H1 (cell line): ENCODE data around the gene NDUFS4. TPM values are rescaled to one million over a fixed set of nuclear protein-coding genes. Genes with fewer than 3 reads are reported as not detected.

Experiments
- CTCF ChIA-PET: fragments of 300-600 bp; sonication (Branson Sonifier 250); formaldehyde crosslinking; loops from one replicate; lab custom pipeline; 2021; ENCODE audit not compliant: partially characterized antibody; lab: Charles Lee
- POLR2A ChIA-PET: fragments of 300-600 bp; sonication (Branson Sonifier 250); formaldehyde crosslinking; loops from one replicate; lab custom pipeline; 2021; ENCODE audit warnings: inconsistent platforms; ENCODE audit not compliant: partially characterized antibody; lab: Charles Lee
- DNase-seq, 2 experiments: peaks; one replicate each; pipeline versions ENCODE4 v3.0.0 to v3.0.0-alpha.2; 2010 to 2022; ENCODE audit warnings: low spot score in 2 of 2, low read depth in 1 of 2, mixed read lengths in 1 of 2
- FAIRE-seq: peaks from 2 replicates; lab custom pipeline; 2011; peaks lifted over from hg19 to GRCh38; lab: Jason Lieb, UNC
- H2AFZ ChIP-seq: 2 replicates; pipeline ENCODE4 v1.8.1; 2012; ENCODE audit warnings: low read length, inconsistent platforms
- H2AK5ac ChIP-seq: 2 replicates; pipeline ENCODE4 v1.6.1; 2013; ENCODE audit warnings: low read depth, low read length
- H2BK120ac ChIP-seq: replicated peaks from 2 replicates; pipeline ENCODE3; 2013; ENCODE audit warnings: low read depth, low read length, inconsistent platforms
- H2BK12ac ChIP-seq: 2 replicates; pipeline ENCODE4 v1.6.1; 2013; ENCODE audit warnings: low read depth, low read length
- H2BK15ac ChIP-seq: 2 replicates; pipeline ENCODE4 v1.6.1; 2013; ENCODE audit warnings: low read length
- H2BK20ac ChIP-seq: 2 replicates; pipeline ENCODE4 v1.6.1; 2013; ENCODE audit warnings: low read length
- H2BK5ac ChIP-seq: 2 replicates; pipeline ENCODE4 v1.6.1; 2013; ENCODE audit warnings: low read depth, low read length
- H3K14ac ChIP-seq: 2 replicates; pipeline ENCODE4 v1.6.1; 2013; ENCODE audit warnings: inconsistent platforms; ENCODE audit not compliant: insufficient read length
- H3K18ac ChIP-seq: 2 replicates; pipeline ENCODE4 v1.6.1; 2013; ENCODE audit warnings: low read length; ENCODE audit errors: extremely low read depth
- H3K23ac ChIP-seq: 2 replicates; pipeline ENCODE4 v1.6.1; 2013; ENCODE audit warnings: inconsistent platforms; ENCODE audit not compliant: insufficient read length
- H3K23me2 ChIP-seq: 2 replicates; pipeline ENCODE4 v1.6.1; 2013; ENCODE audit warnings: low read depth, low read length
- H3K27ac ChIP-seq: 2 replicates; pipeline ENCODE4 v1.6.1; 2011; ENCODE audit warnings: low read depth, low read length, inconsistent platforms
- H3K27me3 ChIP-seq, 4 experiments: replicated peaks in 1 of 4; 1 replicate in 1 of 4; 2 replicates in 3 of 4; pipeline versions ENCODE4 v1.6.1 to v1.8.1; 2011 to 2013; ENCODE audit warnings: low read length in 3 of 4, mild to moderate bottlenecking in 3 of 4, inconsistent platforms in 2 of 4, mixed read lengths in 2 of 4, moderate library complexity in 1 of 4; ENCODE audit not compliant: control insufficient read depth in 3 of 4, insufficient read depth in 3 of 4; ENCODE audit errors: extremely low read depth in 1 of 4
- H3K36me3 ChIP-seq, 4 experiments: 2 replicates each; pipeline versions ENCODE4 v1.6.1 to v1.8.1; 2011 to 2013; ENCODE audit warnings: mild to moderate bottlenecking in 4 of 4, low read length in 3 of 4, moderate library complexity in 2 of 4, control low read depth in 1 of 4, inconsistent platforms in 1 of 4; ENCODE audit not compliant: insufficient read depth in 4 of 4, control insufficient read depth in 2 of 4
- H3K4ac ChIP-seq: replicated peaks from 2 replicates; pipeline ENCODE3; 2013; ENCODE audit warnings: low read length, low read depth, mixed read lengths, inconsistent platforms; ENCODE audit not compliant: insufficient read length
- H3K4me1 ChIP-seq, 4 experiments: replicated peaks in 1 of 4; 1 replicate in 1 of 4; 2 replicates in 3 of 4; pipeline versions ENCODE4 v1.6.1 to v1.8.1; 2011 to 2013; ENCODE audit warnings: low read length in 3 of 4, inconsistent platforms in 2 of 4, mixed read lengths in 1 of 4; ENCODE audit not compliant: insufficient read depth in 4 of 4, control insufficient read depth in 3 of 4
- H3K4me2 ChIP-seq, 2 experiments: 2 replicates each; pipeline versions ENCODE4 v1.6.1 to v1.8.1; 2011 to 2013; ENCODE audit warnings: low read depth in 2 of 2, low read length in 2 of 2, control low read depth in 1 of 2, inconsistent platforms in 1 of 2, mild to moderate bottlenecking in 1 of 2; ENCODE audit not compliant: insufficient read depth in 1 of 2
- H3K4me3 ChIP-seq, 4 experiments: fragments of 200-600, 300-600 bp in 1 of 4; sonication (generic), shearing (Covaris generic), sonication (Bioruptor Twin) in 1 of 4; 2 replicates each; pipeline versions ENCODE4 v1.5.1 to v1.8.1; 2011 to 2016; ENCODE audit warnings: low read length in 4 of 4, low read depth in 3 of 4, control low read depth in 2 of 4, inconsistent platforms in 2 of 4, mild to moderate bottlenecking in 2 of 4, mixed read lengths in 1 of 4, moderate library complexity in 1 of 4; ENCODE audit not compliant: insufficient read depth in 2 of 4; ENCODE audit errors: extremely low read depth in 1 of 4
- H3K56ac ChIP-seq: replicated peaks from 2 replicates; pipeline ENCODE3; 2013; ENCODE audit warnings: low read depth, mild to moderate bottlenecking, mixed read lengths, low read length, inconsistent platforms; ENCODE audit not compliant: insufficient read length
- H3K79me1 ChIP-seq: 2 replicates; pipeline ENCODE4 v1.6.1; 2013; ENCODE audit warnings: low read depth, low read length, control low read depth
- H3K79me2 ChIP-seq, 2 experiments: 2 replicates each; pipeline versions ENCODE4 v1.6.1 to v1.8.1; 2012 to 2013; ENCODE audit warnings: low read length in 2 of 2, mild to moderate bottlenecking in 2 of 2, inconsistent platforms in 1 of 2; ENCODE audit not compliant: insufficient read depth in 2 of 2, control insufficient read depth in 1 of 2
- H3K9ac ChIP-seq, 4 experiments: replicated peaks in 1 of 4; 1 replicate in 1 of 4; 2 replicates in 3 of 4; pipeline versions ENCODE4 v1.6.1 to v1.8.1; 2011 to 2013; ENCODE audit warnings: low read depth in 3 of 4, low read length in 3 of 4, control low read depth in 2 of 4, mild to moderate bottlenecking in 2 of 4, moderate library complexity in 2 of 4, inconsistent platforms in 1 of 4; ENCODE audit errors: extremely low read depth in 1 of 4
- H3K9me3 ChIP-seq, 2 experiments: 2 replicates each; pipeline versions ENCODE4 v1.6.1 to v1.8.1; 2012 to 2013; ENCODE audit warnings: mild to moderate bottlenecking in 2 of 2, moderate library complexity in 2 of 2, control low read depth in 1 of 2, inconsistent platforms in 1 of 2, low read depth in 1 of 2, low read length in 1 of 2, mixed read lengths in 1 of 2; ENCODE audit not compliant: insufficient read depth in 2 of 2
- H4K20me1 ChIP-seq, 2 experiments: replicated peaks in 1 of 2; 2 replicates each; pipeline versions ENCODE3 to v1.8.1; 2011 to 2013; ENCODE audit warnings: inconsistent platforms in 2 of 2, low read length in 2 of 2, mild to moderate bottlenecking in 1 of 2; ENCODE audit not compliant: insufficient read depth in 2 of 2, control insufficient read depth in 1 of 2
- H4K5ac ChIP-seq: 2 replicates; pipeline ENCODE4 v1.6.1; 2013; ENCODE audit warnings: low read length, low read depth, mixed read lengths, inconsistent platforms; ENCODE audit not compliant: insufficient read length
- H4K8ac ChIP-seq: 2 replicates; pipeline ENCODE4 v1.8.0; 2013; ENCODE audit warnings: mild to moderate bottlenecking, moderate library complexity, low read length, inconsistent platforms; ENCODE audit not compliant: insufficient read depth; ENCODE audit errors: extremely low read depth
- H4K91ac ChIP-seq: replicated peaks from 2 replicates; pipeline ENCODE3; 2013; ENCODE audit warnings: low read length, mixed read lengths, inconsistent platforms; ENCODE audit not compliant: insufficient read length
- BRCA1 ChIP-seq: IDR thresholded peaks from 2 replicates; pipeline ENCODE4 v1.6.1; 2012; ENCODE audit warnings: low read depth, low read length, improper control_type of control experiment
- CHD1 ChIP-seq: IDR thresholded peaks from 2 replicates; pipeline ENCODE4 v1.6.1; 2012; ENCODE audit warnings: low read depth, low read length, improper control_type of control experiment
- FOSL1 ChIP-seq: IDR thresholded peaks from 2 replicates; pipeline ENCODE4 v1.6.1; 2011; ENCODE audit warnings: mild to moderate bottlenecking, low read depth, low read length, moderate library complexity; ENCODE audit not compliant: insufficient read depth
- GTF2F1 ChIP-seq: IDR thresholded peaks from 2 replicates; pipeline ENCODE4 v1.6.1; 2012; ENCODE audit warnings: low read depth, low read length, improper control_type of control experiment, borderline replicate concordance
- KDM1A ChIP-seq: fragments of 200-600, 300-600 bp; sonication (generic); IDR thresholded peaks from 2 replicates; pipeline ENCODE4 v1.7.1; 2016; ENCODE audit warnings: mild to moderate bottlenecking, low read length, borderline replicate concordance
- MAFK ChIP-seq: IDR thresholded peaks from 2 replicates; pipeline ENCODE4 v1.6.1; 2012; ENCODE audit warnings: low read depth, mild to moderate bottlenecking, improper control_type of control experiment, low read length
- PHF8 ChIP-seq: fragments of 200-600 bp; sonication (generic); conservative IDR thresholded peaks from 2 replicates; pipeline ENCODE4 v1.7.1; 2012; ENCODE audit warnings: low read depth, mild to moderate bottlenecking, inconsistent platforms, low read length, moderate library complexity
- POLR2AphosphoS5 ChIP-seq: IDR thresholded peaks from 2 replicates; pipeline ENCODE4 v1.6.1; 2011; ENCODE audit warnings: low read depth, low read length
- POU5F1 ChIP-seq: IDR thresholded peaks from 2 replicates; pipeline ENCODE4 v1.6.1; 2011; ENCODE audit warnings: low read depth, mild to moderate bottlenecking, low read length, moderate library complexity
- RNF2 ChIP-seq: fragments of 200-900, 300-1000 bp; sonication (generic); IDR thresholded peaks from 2 replicates; pipeline ENCODE4 v1.7.1; 2016; ENCODE audit warnings: borderline replicate concordance, low read depth, mild to moderate bottlenecking, antibody characterized with exemption, low read length; ENCODE audit not compliant: poor library complexity, severe bottlenecking; ENCODE audit errors: missing control alignments
- SIX5 ChIP-seq: IDR thresholded peaks from 2 replicates; pipeline ENCODE4 v1.6.1; 2011; ENCODE audit warnings: mild to moderate bottlenecking, low read depth, low read length
- SP2 ChIP-seq: IDR thresholded peaks from 2 replicates; pipeline ENCODE4 v1.6.1; 2012; ENCODE audit warnings: mild to moderate bottlenecking, low read length, inconsistent platforms
- SRF ChIP-seq: IDR thresholded peaks from 2 replicates; pipeline ENCODE4 v1.6.1; 2011; ENCODE audit warnings: mild to moderate bottlenecking, low read depth, low read length, moderate library complexity
- ZNF274 ChIP-seq: IDR thresholded peaks from 2 replicates; pipeline ENCODE4 v1.7.0; 2012; ENCODE audit warnings: low read length, borderline replicate concordance; ENCODE audit errors: extremely low read depth
- WGBS, 2 experiments: shearing (Covaris generic) in 1 of 2; methylation state at CpG; one replicate each; pipeline versions ENCODE4 v1.1.6 to v1.1.7; 2013 to 2015; ENCODE audit warnings: low lambda C conversion rate in 2 of 2, mixed read lengths in 2 of 2, inconsistent platforms in 1 of 2, low coverage in 1 of 2, missing lambda C conversion rate in 1 of 2; ENCODE audit not compliant: insufficient replicate concordance in 2 of 2, insufficient coverage in 1 of 2, insufficient read length in 1 of 2; ENCODE audit errors: extremely low coverage in 1 of 2, missing lambda C conversion rate in 1 of 2; 5-methylcytosine and 5-hydroxymethylcytosine counted together
- polyA plus RNA-seq, 7 experiments: library from polyadenylated mRNA; depleted of rRNA in 3 of 7; stranded (reverse) in 5 of 7; unstranded in 2 of 7; fragments of >200 nt in 5 of 7; fragments of 200-250 nt in 2 of 7; gene quantifications; 1 replicate in 5 of 7; 2 replicates in 1 of 7; 4 replicates in 1 of 7; pipeline versions ENCODE4 v1.2.1 to v1.2.3, GENCODE V29; 2011 to 2013; ENCODE audit warnings: missing spikeins in 2 of 7, mixed read lengths in 2 of 7
- total RNA-seq: library from RNA; stranded (reverse); fragmentation: NEBNext Ultra II Directional; extraction: Animal tissue kit (Norgen Biotek cat#: 25700); gene quantifications from 2 replicates; pipeline ENCODE4 v1.2.1, GENCODE V29; 2021

Gene NDUFS4
- total and polyA plus RNA-seq, 2 of the 8 experiments (the other 6 are each of a cell fraction or from before 2014, with no cell fraction given): 74.6 to 75.9 TPM

- Histone ChIP-seq H3K18ac (no peak overlapping the region), H3K79me1 (no peaks in the 10 kb centered on the region), H4K20me1 (no peaks in the 10 kb centered on the region), H3K36me3 (no peaks in the 10 kb centered on the region), H2BK5ac (no peak overlapping the region), H4K5ac (no peak overlapping the region), H3K14ac (no peak overlapping the region), H3K4ac (no peak overlapping the region), H2AFZ (no peak overlapping the region), H2BK12ac (no peak overlapping the region), H3K9me3 (no peaks in the 10 kb centered on the region), H2BK15ac (no peak overlapping the region), H3K4me2 (no peak overlapping the region), H3K27ac (no peak overlapping the region), H4K91ac (no peak overlapping the region), H2BK120ac (no peak overlapping the region), H3K4me1 (peaks cover 0 to 11% (median 4%) of the 10 kb centered on the region in 4 experiments; a peak in 3 of 7 replicates), H3K4me3 (no peak overlapping the region), H3K27me3 (no peaks in the 10 kb centered on the region), H3K56ac (no peak overlapping the region), H2BK20ac (no peak overlapping the region), H2AK5ac (no peak overlapping the region), H3K23me2 (no peaks in the 10 kb centered on the region), H3K9ac (no peak overlapping the region), H3K23ac (no peak overlapping the region), H4K8ac (no peak overlapping the region), H3K79me2 (0 out of 4 replicates have a peak, but pooled peaks cover 0 to 3% of the 10 kb centered on the region in 2 experiments)
- DNase-seq: no peak
- POLR2A ChIA-PET: no interaction called here
- no peak for FAIRE-seq
- WGBS, 2 experiments: 100% methylated on average over 1 of the region's 1 CpG; no CpG with 5 or more reads in 1 of the 2 experiments
- CTCF ChIA-PET: interaction anchor here (1.0 kb wide), 1 partner anchor 440 kb away, joined by 3 read pairs; no protein-coding TSS in a partner anchor
- TF ChIP-seq MAFK (no peak), POLR2AphosphoS5 (no peak), SIX5 (no peak), SP2 (no peak), CHD1 (no peak), BRCA1 (no peak), PHF8 (no peak), ZNF274 (no peak), RNF2 (no peak), POU5F1 (no peak), KDM1A (no peak), GTF2F1 (no peak), SRF (no peak), FOSL1 (no peak)
Measured at GRCh38 chr5:53674121-53674520, 113.7 kb downstream of the NDUFS4 start.
